ENCODE results near the gene TK2.

- no peak for TF ChIP-seq EZH2 (IDR thresholded peaks at IDR 0.05; ENCODE audit: borderline replicate concordance, low read depth, low read length)
- TF ChIP-seq SAP30 (IDR thresholded peaks at IDR 0.05; ENCODE audit: borderline replicate concordance, insufficient read depth, low read depth, low read length, poor library complexity, severe bottlenecking), result no peak
- TF ChIP-seq CSDE1 (IDR thresholded peaks at IDR 0.05), result no peak
- no peak for TF ChIP-seq POLR3A (IDR thresholded peaks at IDR 0.05; ENCODE audit: borderline replicate concordance, extremely low read depth, insufficient read depth, insufficient read length)
- TF ChIP-seq FOXP1 (CRISPR knock-in tag; IDR thresholded peaks at IDR 0.05), result no peak
- TF ChIP-seq GTF2F1 (IDR thresholded peaks at IDR 0.05; ENCODE audit: low read depth, low read length), result no peak
- TF ChIP-seq ZNF274 (IDR thresholded peaks at IDR 0.05; ENCODE audit: borderline replicate concordance, low read depth, low read length), result no peak
- no peak for TF ChIP-seq TBP (optimal IDR thresholded peaks at IDR 0.05; ENCODE audit: low read depth, low read length)
- no peak for TF ChIP-seq CTCF (IDR thresholded peaks at IDR 0.05 in 2 of 3, conservative IDR thresholded peaks at IDR 0.05 in 1 of 3; ENCODE audit: insufficient read depth in 2 of 3, low read depth in 1 of 3, low read length in 3 of 3)
- TF ChIP-seq NCOR1 (IDR thresholded peaks at IDR 0.05), result no peak
- TF ChIP-seq GABPB1 (CRISPR knock-in tag; IDR thresholded peaks at IDR 0.05), result no peak
- no peak for TF ChIP-seq NRF1 (conservative IDR thresholded peaks at IDR 0.05 in 1 of 2, IDR thresholded peaks at IDR 0.05 in 1 of 2)
- no peak for TF ChIP-seq KLF13 (tag; IDR thresholded peaks at IDR 0.05; ENCODE audit: borderline replicate concordance, low read depth)
Observed at GRCh38 chr16:66520406-66521170, 29.3 kb downstream of the TK2 start.
